ENCODE measurements around the gene MARCHF2. TPM values are rescaled to one million over a fixed set of nuclear protein-coding genes. Genes with fewer than 3 reads are reported as not detected.

The MARCHF2 gene
- total RNA-seq, result 10 to 100 TPM; 76.3 to 89.8 TPM

GRCh38 chr19:8412783-8413628 is at the start of gene MARCHF2:
Gene MARCHF2 (plus strand): TSS chr19:8413305. CDS start chr19:8421841, 8,536 bp downstream.

GRCh38 chr19:8363803-8364771 is 49.0 kb upstream of the MARCHF2 start, which contains the start of gene ANGPTL4:
Gene ANGPTL4 (plus strand): TSS chr19:8364155. CDS start chr19:8364322, 167 bp downstream.

GRCh38 chr19:8389891-8390616 is 23.1 kb upstream of the MARCHF2 start, which contains the start of gene RAB11B:
Gene RAB11B (plus strand): TSS chr19:8390360. CDS start chr19:8390417, 57 bp downstream.

GRCh38 chr19:8444677-8445487 is 31.8 kb downstream of the MARCHF2 start, which contains the start of gene HNRNPM:
Gene HNRNPM (plus strand): TSS chr19:8444975. CDS start chr19:8444999, 24 bp downstream.

Small RNA genes lying within 50 kb of the gene (small RNA-seq; reads per million reads assigned to genes)
- gene MIR4999, result 0 to 0.09 reads per million in 2 donors

Other genes starting within 250 kb of the MARCHF2 start
- gene CERS4, start 203.9 kb upstream of the MARCHF2 start, total RNA-seq, result 10 to 100 TPM; 61.3 to 75.0 TPM
- 10 to 100 TPM; 26.8 to 47.0 TPM for gene CD320, start 104.9 kb upstream of the MARCHF2 start, total RNA-seq
- gene NDUFA7, start 91.9 kb upstream of the MARCHF2 start, total RNA-seq, result 10 to 100 TPM; 30.6 to 35.0 TPM
- 10 to 100 TPM; 91.6 to 97.0 TPM for gene RPS28, start 91.8 kb upstream of the MARCHF2 start, total RNA-seq
- under 1 TPM; under 0.01 TPM for gene KANK3, start 70.0 kb upstream of the MARCHF2 start, total RNA-seq
- 1 to 10 TPM in 1 of 2 donors, under 1 TPM in 1; 0.33 to 1.7 TPM for gene ANGPTL4, start 49.1 kb upstream of the MARCHF2 start, total RNA-seq
- gene RAB11B, start 22.9 kb upstream of the MARCHF2 start, total RNA-seq, result 10 to 100 TPM; 20.0 to 43.3 TPM
- 10 to 100 TPM; 37.2 to 64.3 TPM for gene HNRNPM, start 31.7 kb downstream of the MARCHF2 start, total RNA-seq
- not detected for gene PRAM1, start 89.3 kb downstream of the MARCHF2 start, total RNA-seq
- gene ZNF414, start 100.9 kb downstream of the MARCHF2 start, total RNA-seq, result 1 to 10 TPM; 5.5 to 6.3 TPM
- 1 to 10 TPM; 1.0 to 1.3 TPM for gene MYO1F, start 164.1 kb downstream of the MARCHF2 start, total RNA-seq
- 1 to 10 TPM in 1 of 2 donors, under 1 TPM in 1; 0.69 to 2.0 TPM for gene ADAMTS10, start 197.4 kb downstream of the MARCHF2 start, total RNA-seq
- gene NFILZ, start 217.3 kb downstream of the MARCHF2 start, total RNA-seq, result not detected